Measurements from ENCODE around the gene C2orf92.
"Not testable (repeated sequence)": the region's sequence is repeated elsewhere in the genome, so short reads cannot be mapped to it uniquely, and the experiment has no call there.

Gene C2orf92

GRCh38 chr2:97664636-97664970, 4.9 kb upstream of the C2orf92 start:
- CTCF ChIA-PET, result interaction anchor here (0.9 to 3.8 kb wide), 6 partner anchors 9 to 74 kb away, joined by 4 to 35 read pairs (median 6); no protein-coding TSS in a partner anchor
- Histone ChIP-seq H3K4me3 (ENCODE audit: low read depth, low read length) (peak overlapping the region; percentile 69), H3K9me3 (ENCODE audit: control insufficient read depth, insufficient read depth, low read depth, low read length) (no peaks in the 10 kb centered on the region), H3K27ac (ENCODE audit: extremely low read depth, low read depth, low read length) (peak overlapping the region; percentile 79), H3K36me3 (ENCODE audit: control insufficient read depth in 2 of 2, insufficient read depth in 1 of 2, low read length in 2 of 2) (peaks cover 0 to 16% of the 10 kb centered on the region in 2 experiments; a peak in 2 of 3 replicates), H3K4me1 (ENCODE audit: control insufficient read depth, insufficient read depth, low read length) (0 out of 2 replicates have a peak, but pooled peaks cover 2% of the 10 kb centered on the region)
- POLR2A ChIA-PET, result interaction anchor here (1.1 to 7.6 kb wide), 6 partner anchors 10 to 75 kb away, joined by 3 to 183 read pairs (median 5); partner anchors contain the start of genes ANKRD36B and COX5B
- TF ChIP-seq ZNF664 (tag by site-specific recombination; IDR thresholded peaks at IDR 0.05) (peak; percentile 60), HOXC10 (CRISPR knock-in tag; IDR thresholded peaks at IDR 0.05) (no peak), ZBTB17 (tag by site-specific recombination; IDR thresholded peaks at IDR 0.05) (0 out of 2 replicates have a peak, but pooled peaks have one; percentile 8), ATF2 (tag by site-specific recombination; IDR thresholded peaks at IDR 0.05; ENCODE audit: low read depth) (no peak), ZNF785 (tag by site-specific recombination; IDR thresholded peaks at IDR 0.05) (no peak), ZNF366 (tag by site-specific recombination; conservative IDR thresholded peaks at IDR 0.05) (0 out of 2 replicates have a peak, but pooled peaks have one; percentile 2), MZF1 (tag by site-specific recombination; IDR thresholded peaks at IDR 0.05; ENCODE audit: borderline replicate concordance) (peak; percentile 42; the same call in 1 of the 2 replicates), ZNF280C (tag by site-specific recombination; IDR thresholded peaks at IDR 0.05) (no peak), ZNF335 (tag by site-specific recombination; conservative IDR thresholded peaks at IDR 0.05) (peak; percentile 59; the same call in 1 of the 2 replicates), ZNF148 (tag by site-specific recombination; IDR thresholded peaks at IDR 0.05; ENCODE audit: borderline replicate concordance) (no peak)

GRCh38 chr2:97670471-97670870, 958 bp downstream of the C2orf92 start:
- Histone ChIP-seq H3K9me3 (ENCODE audit: control insufficient read depth, insufficient read depth, low read depth, low read length) (no peaks in the 10 kb centered on the region), H3K36me3 (ENCODE audit: control insufficient read depth in 2 of 2, insufficient read depth in 1 of 2, low read length in 2 of 2) (no peaks in the 10 kb centered on the region), H3K4me3 (ENCODE audit: low read depth, low read length) (no peak overlapping the region), H3K4me1 (ENCODE audit: control insufficient read depth, insufficient read depth, low read length) (no peaks in the 10 kb centered on the region), H3K27ac (ENCODE audit: extremely low read depth, low read depth, low read length) (no peak overlapping the region)
- TF ChIP-seq ZNF558 (tag by site-specific recombination; IDR thresholded peaks at IDR 0.05) (no peak), ZFP41 (tag by site-specific recombination; IDR thresholded peaks at IDR 0.05; ENCODE audit: borderline replicate concordance) (no peak)
- CTCF ChIA-PET, result interaction anchor here (0.5 to 1.2 kb wide), 3 partner anchors 26 to 79 kb away, joined by 3 to 4 read pairs (median 4); no protein-coding TSS in a partner anchor
- POLR2A ChIA-PET, result no interaction called here

GRCh38 chr2:97671526-97671925, 2.0 kb downstream of the C2orf92 start:
- ChIA-PET CTCF (no interaction called here), POLR2A (no interaction called here)
- H3K27ac ChIP-seq (ENCODE audit: extremely low read depth, low read depth, low read length), result no peak overlapping the region
- no peak overlapping the region for H3K4me3 ChIP-seq (ENCODE audit: low read depth, low read length)
- TF ChIP-seq GLIS1 (tag by site-specific recombination; IDR thresholded peaks at IDR 0.05) (no peak), ZXDB (tag by site-specific recombination; IDR thresholded peaks at IDR 0.05) (no peak), ZNF529 (tag by site-specific recombination; IDR thresholded peaks at IDR 0.05; ENCODE audit: insufficient replicate concordance) (no peak), OVOL3 (tag by site-specific recombination; IDR thresholded peaks at IDR 0.05) (no peak)
- no peaks in the 10 kb centered on the region for H3K36me3 ChIP-seq (ENCODE audit: control insufficient read depth in 2 of 2, insufficient read depth in 1 of 2, low read length in 2 of 2)
- H3K4me1 ChIP-seq (ENCODE audit: control insufficient read depth, insufficient read depth, low read length), result no peaks in the 10 kb centered on the region
- H3K9me3 ChIP-seq (ENCODE audit: control insufficient read depth, insufficient read depth, low read depth, low read length), result no peaks in the 10 kb centered on the region

- H3K9me3 ChIP-seq (ENCODE audit: control insufficient read depth, insufficient read depth, low read depth, low read length); H3K4me1 ChIP-seq (ENCODE audit: control insufficient read depth, insufficient read depth, low read length); H3K27ac ChIP-seq (ENCODE audit: extremely low read depth, low read depth, low read length); H3K36me3 ChIP-seq (ENCODE audit: control insufficient read depth in 2 of 2, insufficient read depth in 1 of 2, low read length in 2 of 2); POLR2A ChIA-PET; H3K4me3 ChIP-seq (ENCODE audit: low read depth, low read length): not testable (repeated sequence)
- CTCF ChIA-PET, result interaction anchor here (1.2 kb wide), 1 partner anchor 9 kb away, joined by 5 read pairs; the partner anchor contains the start of gene ACTR1B
These were observed 3.2 kb downstream of the C2orf92 start for GRCh38 chr2:97672606-97673140.
